H9 (cell line): ENCODE data around the gene TNFRSF11A. TPM values are rescaled to one million over a fixed set of nuclear protein-coding genes. Genes with fewer than 3 reads are reported as not detected.

Experiments
- DNase-seq: peaks from one replicate; pipeline ENCODE4 v3.0.0-alpha.2; 2017
- H2AFZ ChIP-seq: one replicate; pipeline ENCODE4 v1.6.1; 2013; ENCODE audit warnings: mild to moderate bottlenecking, low read length, control low read depth, moderate library complexity
- H2AK5ac ChIP-seq: 2 replicates; pipeline ENCODE4 v1.6.1; 2013; ENCODE audit warnings: low read length, control low read depth, mixed read lengths; ENCODE audit not compliant: insufficient read length
- H2BK120ac ChIP-seq: one replicate; pipeline ENCODE4 v1.6.1; 2013; ENCODE audit warnings: low read depth, mild to moderate bottlenecking, low read length, control low read depth, inconsistent platforms; ENCODE audit not compliant: poor library complexity, severe bottlenecking
- H2BK12ac ChIP-seq: 2 replicates; pipeline ENCODE4 v1.6.1; 2013; ENCODE audit warnings: low read length, control low read depth, mixed read lengths, low read depth; ENCODE audit not compliant: insufficient read length
- H2BK15ac ChIP-seq: 2 replicates; pipeline ENCODE4 v1.6.1; 2013; ENCODE audit warnings: low read depth, low read length, control low read depth
- H2BK20ac ChIP-seq: one replicate; pipeline ENCODE4 v1.6.1; 2013; ENCODE audit warnings: low read depth, mild to moderate bottlenecking, low read length, control low read depth, inconsistent platforms; ENCODE audit not compliant: poor library complexity, severe bottlenecking
- H2BK5ac ChIP-seq: 2 replicates; pipeline ENCODE4 v1.6.1; 2013; ENCODE audit warnings: low read length, control low read depth, mixed read lengths; ENCODE audit not compliant: insufficient read length
- H3K14ac ChIP-seq: 2 replicates; pipeline ENCODE4 v1.6.1; 2013; ENCODE audit warnings: low read length, control low read depth; ENCODE audit not compliant: insufficient read depth
- H3K18ac ChIP-seq: 2 replicates; pipeline ENCODE4 v1.6.1; 2013; ENCODE audit warnings: low read depth, mild to moderate bottlenecking, mixed read lengths, low read length, control low read depth; ENCODE audit not compliant: insufficient read length
- H3K23ac ChIP-seq: 2 replicates; pipeline ENCODE4 v1.6.1; 2013; ENCODE audit warnings: low read length, control low read depth, mixed read lengths, low read depth; ENCODE audit not compliant: insufficient read length
- H3K23me2 ChIP-seq: 2 replicates; pipeline ENCODE4 v1.6.1; 2013; ENCODE audit warnings: low read depth, mild to moderate bottlenecking, mixed read lengths, low read length, control low read depth; ENCODE audit not compliant: insufficient read length, poor library complexity, severe bottlenecking
- H3K27ac ChIP-seq: 2 replicates; pipeline ENCODE4 v1.5.1; 2013; ENCODE audit warnings: low read length, control low read depth, mixed read lengths, low read depth; ENCODE audit not compliant: insufficient read length
- H3K27me3 ChIP-seq: 2 replicates; pipeline ENCODE4 v1.6.1; 2013; ENCODE audit warnings: low read length, control low read depth, inconsistent platforms; ENCODE audit not compliant: insufficient read depth
- H3K4ac ChIP-seq: 2 replicates; pipeline ENCODE4 v1.6.1; 2013; ENCODE audit warnings: low read depth, mild to moderate bottlenecking, control low read depth, inconsistent platforms, low read length, moderate library complexity
- H3K4me1 ChIP-seq: 2 replicates; pipeline ENCODE4 v1.6.1; 2013; ENCODE audit warnings: low read length, control low read depth, inconsistent platforms; ENCODE audit not compliant: insufficient read depth
- H3K4me2 ChIP-seq: 2 replicates; pipeline ENCODE4 v1.6.1; 2013; ENCODE audit warnings: low read length, control low read depth, mixed read lengths; ENCODE audit not compliant: insufficient read length, insufficient read depth
- H3K56ac ChIP-seq: 2 replicates; pipeline ENCODE4 v1.6.1; 2013; ENCODE audit warnings: low read depth, mild to moderate bottlenecking, mixed read lengths, low read length, control low read depth; ENCODE audit not compliant: insufficient read length
- H3K79me1 ChIP-seq: 2 replicates; pipeline ENCODE4 v1.6.1; 2013; ENCODE audit warnings: low read depth, mild to moderate bottlenecking, moderate library complexity, low read length, control low read depth, inconsistent platforms; ENCODE audit not compliant: insufficient read depth, poor library complexity, severe bottlenecking
- H3K79me2 ChIP-seq: 2 replicates; pipeline ENCODE4 v1.6.1; 2013; ENCODE audit warnings: low read length, control low read depth, inconsistent platforms; ENCODE audit not compliant: insufficient read depth
- H3K9ac ChIP-seq: 2 replicates; pipeline ENCODE4 v1.6.1; 2013; ENCODE audit warnings: low read length, control low read depth, mixed read lengths; ENCODE audit not compliant: insufficient read length; ENCODE audit errors: extremely low read depth
- H3K9me3 ChIP-seq: one replicate; pipeline ENCODE4 v1.6.1; 2013; ENCODE audit warnings: low read depth, low read length, inconsistent platforms; ENCODE audit not compliant: control insufficient read depth
- H3T11ph ChIP-seq: one replicate; pipeline ENCODE4 v1.6.1; 2013; ENCODE audit warnings: mild to moderate bottlenecking, low read length, control low read depth, inconsistent platforms
- H4K20me1 ChIP-seq: one replicate; pipeline ENCODE4 v1.6.1; 2013; ENCODE audit not compliant: control insufficient read depth, insufficient read length, insufficient read depth
- H4K5ac ChIP-seq: 2 replicates; pipeline ENCODE4 v1.6.1; 2013; ENCODE audit warnings: low read depth, mild to moderate bottlenecking, mixed read lengths, low read length, control low read depth; ENCODE audit not compliant: insufficient read length
- H4K8ac ChIP-seq: replicated peaks from 2 replicates; pipeline ENCODE4 v1.6.1; 2013; ENCODE audit warnings: low read length, control low read depth, mixed read lengths, low read depth; ENCODE audit not compliant: insufficient read length
- H4K91ac ChIP-seq: 2 replicates; pipeline ENCODE4 v1.6.1; 2013; ENCODE audit warnings: low read depth, mild to moderate bottlenecking, moderate library complexity, mixed read lengths, low read length, control low read depth; ENCODE audit not compliant: insufficient read length
- H3K27ac Mint-ChIP-seq, 3 experiments: 2 replicates in 2 of 3; 3 replicates in 1 of 3; pipeline ENCODE4 v1.8.0; 2020 to 2021; ENCODE audit warnings: mixed read lengths in 3 of 3, mild to moderate bottlenecking in 1 of 3, moderate library complexity in 1 of 3
- H3K27me3 Mint-ChIP-seq: 2 replicates; pipeline ENCODE4 v1.8.0; 2021; ENCODE audit warnings: low read depth, mild to moderate bottlenecking, moderate library complexity, mixed read lengths
- H3K36me3 Mint-ChIP-seq, 3 experiments: 2 replicates in 2 of 3; 3 replicates in 1 of 3; pipeline ENCODE4 v1.8.0; 2020 to 2021; ENCODE audit warnings: low read depth in 3 of 3, mixed read lengths in 3 of 3; ENCODE audit not compliant: insufficient read depth in 1 of 3
- H3K4me1 Mint-ChIP-seq, 2 experiments: 2 replicates each; pipeline ENCODE4 v1.8.0; 2020; ENCODE audit warnings: mixed read lengths in 2 of 2
- H3K4me3 Mint-ChIP-seq, 2 experiments: 2 replicates in 1 of 2; 3 replicates in 1 of 2; pipeline ENCODE4 v1.8.0; 2020 to 2021; ENCODE audit warnings: mild to moderate bottlenecking in 2 of 2, mixed read lengths in 2 of 2, moderate library complexity in 1 of 2
- H3K9me3 Mint-ChIP-seq, 2 experiments: 2 replicates in 1 of 2; 3 replicates in 1 of 2; pipeline ENCODE4 v1.8.0; 2020; ENCODE audit warnings: mild to moderate bottlenecking in 2 of 2, mixed read lengths in 2 of 2, moderate library complexity in 1 of 2
- WGBS: extraction: QIAGEN DNeasy Blood & Tissue Kit; methylation state at CpG from one replicate; pipeline ENCODE4 v1.1.7; 2013; ENCODE audit warnings: missing lambda C conversion rate, low lambda C conversion rate, mixed read lengths; ENCODE audit not compliant: insufficient read length; ENCODE audit errors: extremely low coverage; 5-methylcytosine and 5-hydroxymethylcytosine counted together
- total RNA-seq: library from RNA; stranded (reverse); gene quantifications from 2 replicates; pipeline ENCODE4 v1.2.1, GENCODE V29; 2021
- TF ChIP-seq, protein P1 (sequence below): fragments of 200-600 bp; sonication (generic); conservative IDR thresholded peaks from 3 replicates; pipeline ENCODE4 v1.8.0; 2021; ENCODE audit warnings: antibody characterized with exemption, mild to moderate bottlenecking

TNFRSF11A gene
- total RNA-seq, 1 experiment from 2014 or later = 7.8 TPM

DNA sequence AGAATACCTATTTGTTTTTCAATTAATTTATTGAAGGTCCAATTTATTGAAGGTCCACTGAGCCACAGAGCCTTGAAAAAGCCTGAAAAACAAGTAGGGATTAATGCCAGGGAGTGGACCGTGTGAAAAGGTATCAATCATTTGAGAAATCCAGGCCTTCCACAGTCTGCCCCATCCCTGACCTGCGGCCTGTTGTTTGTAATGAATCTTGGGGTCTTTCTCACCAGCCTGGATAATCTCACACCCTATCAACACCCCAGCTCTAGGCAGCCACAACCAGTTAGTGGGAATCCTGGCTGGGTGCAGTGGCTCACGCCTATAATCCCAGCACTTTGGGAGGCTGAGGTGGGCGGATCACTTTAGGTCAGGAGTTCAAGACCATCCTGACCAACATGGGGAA lies 47.8 kb downstream of the TNFRSF11A start:
- Histone ChIP-seq H3K27me3 (no peaks in the 10 kb centered on the region), H3K79me2 (no peaks in the 10 kb centered on the region), H2BK12ac (no peak overlapping the region), H3K23me2 (no peaks in the 10 kb centered on the region), H3K56ac (no peak overlapping the region), H3K27ac (no peak overlapping the region), H2AK5ac (no peak overlapping the region), H3K79me1 (no peaks in the 10 kb centered on the region), H4K91ac (no peak overlapping the region), H2BK20ac (no peak overlapping the region), H2BK120ac (no peak overlapping the region), H3K23ac (no peak overlapping the region), H2BK15ac (no peak overlapping the region), H4K8ac (no peak overlapping the region), H3K9me3 (no peaks in the 10 kb centered on the region), H3K4ac (no peak overlapping the region), H4K5ac (no peak overlapping the region), H3K4me2 (no peak overlapping the region), H3K18ac (no peak overlapping the region), H3K9ac (no peak overlapping the region), H3K4me1 (peaks cover 9% of the 10 kb centered on the region; the same call in 1 of the 2 replicates), H3T11ph (no peak overlapping the region), H2BK5ac (no peak overlapping the region), H4K20me1 (no peaks in the 10 kb centered on the region), H2AFZ (no peak overlapping the region), H3K14ac (no peak overlapping the region)
- no peak for DNase-seq
- no peak overlapping the region for H3K4me3 Mint-ChIP-seq
- no peaks in the 10 kb centered on the region; the same call in 1 of the 2 replicates for H3K27me3 Mint-ChIP-seq
- no CpG with 5 or more reads among the region's 4 CpGs for WGBS
- H3K27ac Mint-ChIP-seq = peak overlapping the region in 1 of 3 experiments; percentile 77; a peak in 1 of 7 replicates
- H3K9me3 Mint-ChIP-seq = no peaks in the 10 kb centered on the region
- H3K36me3 Mint-ChIP-seq = peaks cover 4 to 11% (median 9%) of the 10 kb centered on the region in 3 experiments; a peak in 6 of 7 replicates
- TF ChIP-seq, protein P1, sequence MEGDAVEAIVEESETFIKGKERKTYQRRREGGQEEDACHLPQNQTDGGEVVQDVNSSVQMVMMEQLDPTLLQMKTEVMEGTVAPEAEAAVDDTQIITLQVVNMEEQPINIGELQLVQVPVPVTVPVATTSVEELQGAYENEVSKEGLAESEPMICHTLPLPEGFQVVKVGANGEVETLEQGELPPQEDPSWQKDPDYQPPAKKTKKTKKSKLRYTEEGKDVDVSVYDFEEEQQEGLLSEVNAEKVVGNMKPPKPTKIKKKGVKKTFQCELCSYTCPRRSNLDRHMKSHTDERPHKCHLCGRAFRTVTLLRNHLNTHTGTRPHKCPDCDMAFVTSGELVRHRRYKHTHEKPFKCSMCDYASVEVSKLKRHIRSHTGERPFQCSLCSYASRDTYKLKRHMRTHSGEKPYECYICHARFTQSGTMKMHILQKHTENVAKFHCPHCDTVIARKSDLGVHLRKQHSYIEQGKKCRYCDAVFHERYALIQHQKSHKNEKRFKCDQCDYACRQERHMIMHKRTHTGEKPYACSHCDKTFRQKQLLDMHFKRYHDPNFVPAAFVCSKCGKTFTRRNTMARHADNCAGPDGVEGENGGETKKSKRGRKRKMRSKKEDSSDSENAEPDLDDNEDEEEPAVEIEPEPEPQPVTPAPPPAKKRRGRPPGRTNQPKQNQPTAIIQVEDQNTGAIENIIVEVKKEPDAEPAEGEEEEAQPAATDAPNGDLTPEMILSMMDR = no peak
- peaks cover 42 to 44% of the 10 kb centered on the region in 2 experiments for H3K4me1 Mint-ChIP-seq
